Measurements from ENCODE around the gene POMZP3.
"Not testable (repeated sequence)": the region's sequence is repeated elsewhere in the genome, so short reads cannot be mapped to it uniquely, and the experiment has no call there.

DNA sequence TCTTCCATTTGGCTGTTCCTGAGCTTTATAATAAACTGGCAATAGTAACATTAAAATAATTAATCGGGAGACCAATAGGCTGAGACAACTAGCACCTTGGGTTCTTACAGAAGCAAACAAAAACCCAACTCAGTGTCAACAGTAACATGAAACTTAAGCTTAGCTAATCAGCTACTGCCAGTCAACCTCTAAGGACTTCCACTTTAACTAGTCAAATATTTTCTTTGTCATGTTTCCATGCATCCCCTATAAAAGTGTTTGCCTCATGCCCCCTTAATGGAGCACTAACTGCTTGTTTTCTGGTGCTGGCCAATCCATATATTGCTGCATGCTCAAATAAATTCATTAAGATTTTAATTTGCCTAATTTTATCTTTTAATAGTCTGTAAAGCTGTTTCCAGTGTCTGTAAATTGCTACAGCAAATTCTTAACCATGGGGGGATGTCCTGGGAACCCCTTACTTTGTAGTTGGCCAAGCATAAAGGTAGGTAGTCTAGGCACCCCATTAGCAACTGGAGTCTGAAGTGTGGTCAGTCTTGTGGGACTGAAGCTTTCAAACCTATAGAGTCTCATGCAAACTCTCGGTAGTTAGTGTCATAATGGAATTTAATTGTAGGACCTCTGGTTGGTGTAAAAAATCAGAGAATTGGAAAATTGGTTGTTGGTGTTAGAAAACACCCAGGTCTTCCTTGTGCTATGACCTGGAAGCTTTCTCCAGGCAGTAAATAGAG lies 40.3 kb downstream of the POMZP3 start:
- TF ChIP-seq, protein P1, sequence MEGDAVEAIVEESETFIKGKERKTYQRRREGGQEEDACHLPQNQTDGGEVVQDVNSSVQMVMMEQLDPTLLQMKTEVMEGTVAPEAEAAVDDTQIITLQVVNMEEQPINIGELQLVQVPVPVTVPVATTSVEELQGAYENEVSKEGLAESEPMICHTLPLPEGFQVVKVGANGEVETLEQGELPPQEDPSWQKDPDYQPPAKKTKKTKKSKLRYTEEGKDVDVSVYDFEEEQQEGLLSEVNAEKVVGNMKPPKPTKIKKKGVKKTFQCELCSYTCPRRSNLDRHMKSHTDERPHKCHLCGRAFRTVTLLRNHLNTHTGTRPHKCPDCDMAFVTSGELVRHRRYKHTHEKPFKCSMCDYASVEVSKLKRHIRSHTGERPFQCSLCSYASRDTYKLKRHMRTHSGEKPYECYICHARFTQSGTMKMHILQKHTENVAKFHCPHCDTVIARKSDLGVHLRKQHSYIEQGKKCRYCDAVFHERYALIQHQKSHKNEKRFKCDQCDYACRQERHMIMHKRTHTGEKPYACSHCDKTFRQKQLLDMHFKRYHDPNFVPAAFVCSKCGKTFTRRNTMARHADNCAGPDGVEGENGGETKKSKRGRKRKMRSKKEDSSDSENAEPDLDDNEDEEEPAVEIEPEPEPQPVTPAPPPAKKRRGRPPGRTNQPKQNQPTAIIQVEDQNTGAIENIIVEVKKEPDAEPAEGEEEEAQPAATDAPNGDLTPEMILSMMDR (IDR thresholded peaks at IDR 0.05): not testable (repeated sequence)
- not testable (repeated sequence) for TF ChIP-seq POLR2A (IDR thresholded peaks at IDR 0.05)

All from esophagus squamous epithelium (tissue), 4 donors.